A673 (cell line): Measurements from ENCODE around the gene CDK8.

ENCODE experiments used
- CTCF ChIP-seq: fragments of 300-800, 200-600 bp; sonication (generic); conservative IDR thresholded peaks from 2 replicates; pipeline ENCODE4 v1.5.1; 2017; ENCODE audit warnings: low read depth, mild to moderate bottlenecking, antibody characterized with exemption, low read length, moderate library complexity, mixed read lengths
- EZH2 ChIP-seq: fragments of 200-600 bp; sonication (generic); IDR thresholded peaks from 2 replicates; pipeline ENCODE4 v1.6.1; 2017; ENCODE audit warnings: borderline replicate concordance, low read depth, mild to moderate bottlenecking, mixed read lengths, antibody characterized with exemption, low read length; ENCODE audit not compliant: poor library complexity, severe bottlenecking

- TF ChIP-seq EZH2 (no peak), CTCF (no peak)
These were observed 191.2 kb downstream of the CDK8 start for GRCh38 chr13:26445092-26445491.
